ENCODE measurements around the gene CEP350.
"Not testable (repeated sequence)": the region's sequence is repeated elsewhere in the genome, so short reads cannot be mapped to it uniquely, and the experiment has no call there.

Gene CEP350

GRCh38 chr1:179941454-179941853 lies 13.2 kb upstream of the CEP350 start:
- FAIRE-seq (no peak), DNase-seq (ENCODE audit: extremely low spot score, insufficient read length, low read depth) (no peak)

- DNase-seq (ENCODE audit: extremely low spot score, insufficient read length, low read depth) (no peak), FAIRE-seq (no peak)
Observed at GRCh38 chr1:179950651-179951050, 4.0 kb upstream of the CEP350 start.

GRCh38 chr1:179951383-179952144 lies 3.0 kb upstream of the CEP350 start:
- FAIRE-seq (peak; percentile 44), DNase-seq (ENCODE audit: extremely low spot score, insufficient read length, low read depth) (no peak)

- no peak for DNase-seq (ENCODE audit: extremely low spot score, insufficient read length, low read depth)
- no peak for FAIRE-seq
Observed at GRCh38 chr1:179952186-179952585, 2.4 kb upstream of the CEP350 start.

- no peak for DNase-seq (ENCODE audit: extremely low spot score, insufficient read length, low read depth)
- FAIRE-seq: no peak
Observed at GRCh38 chr1:179953974-179954492, 577 bp upstream of the CEP350 start.

- FAIRE-seq: peak; percentile 56
Observed at GRCh38 chr1:179955287-179955680, 674 bp downstream of the CEP350 start.

GRCh38 chr1:179955731-179956130 lies 1.1 kb downstream of the CEP350 start:
- peak; percentile 15 for FAIRE-seq
- DNase-seq (ENCODE audit: extremely low spot score, insufficient read length, low read depth): no peak

More at GRCh38 chr1:179955287-179955680, 674 bp downstream of the CEP350 start:
- DNase-seq (ENCODE audit: extremely low spot score, insufficient read length, low read depth): no peak

GRCh38 chr1:179958359-179958758 lies 3.7 kb downstream of the CEP350 start:
- FAIRE-seq: no peak

GRCh38 chr1:179962168-179962567 lies 7.6 kb downstream of the CEP350 start:
- FAIRE-seq; DNase-seq (ENCODE audit: extremely low spot score, insufficient read length, low read depth): not testable (repeated sequence)

More at GRCh38 chr1:179958359-179958758, 3.7 kb downstream of the CEP350 start:
- no peak for DNase-seq (ENCODE audit: extremely low spot score, insufficient read length, low read depth)

- FAIRE-seq: no peak
- no peak for DNase-seq (ENCODE audit: extremely low spot score, insufficient read length, low read depth)
Observed at GRCh38 chr1:179966551-179966950, 11.9 kb downstream of the CEP350 start.

- FAIRE-seq (no peak), DNase-seq (ENCODE audit: extremely low spot score, insufficient read length, low read depth) (no peak)
Observed at GRCh38 chr1:179968284-179968993, 13.8 kb downstream of the CEP350 start.

GRCh38 chr1:179968994-179969919 lies 14.6 kb downstream of the CEP350 start:
- FAIRE-seq (no peak), DNase-seq (ENCODE audit: extremely low spot score, insufficient read length, low read depth) (no peak)

- DNase-seq (ENCODE audit: extremely low spot score, insufficient read length, low read depth): no peak
- FAIRE-seq: no peak
Observed at GRCh38 chr1:179969962-179970361, 15.4 kb downstream of the CEP350 start.

GRCh38 chr1:179971563-179972496 lies 17.2 kb downstream of the CEP350 start:
- no peak for FAIRE-seq
- no peak for DNase-seq (ENCODE audit: extremely low spot score, insufficient read length, low read depth)

GRCh38 chr1:179973198-179974110 lies 18.8 kb downstream of the CEP350 start:
- no peak for DNase-seq (ENCODE audit: extremely low spot score, insufficient read length, low read depth)
- no peak for FAIRE-seq

GRCh38 chr1:179976970-179977651 lies 22.5 kb downstream of the CEP350 start:
- no peak for DNase-seq (ENCODE audit: extremely low spot score, insufficient read length, low read depth)
- FAIRE-seq: no peak

Measured in GM18507 (cell line).